Cerebellar nuclear complex (tissue), 1 donor: ENCODE results near the gene SPSB4.

Source experiments
- DNase-seq, 2 experiments: peaks; one replicate each; lab custom pipeline; 2025; lab: John Stamatoyannopoulos, UW

The SPSB4 gene

DNA sequence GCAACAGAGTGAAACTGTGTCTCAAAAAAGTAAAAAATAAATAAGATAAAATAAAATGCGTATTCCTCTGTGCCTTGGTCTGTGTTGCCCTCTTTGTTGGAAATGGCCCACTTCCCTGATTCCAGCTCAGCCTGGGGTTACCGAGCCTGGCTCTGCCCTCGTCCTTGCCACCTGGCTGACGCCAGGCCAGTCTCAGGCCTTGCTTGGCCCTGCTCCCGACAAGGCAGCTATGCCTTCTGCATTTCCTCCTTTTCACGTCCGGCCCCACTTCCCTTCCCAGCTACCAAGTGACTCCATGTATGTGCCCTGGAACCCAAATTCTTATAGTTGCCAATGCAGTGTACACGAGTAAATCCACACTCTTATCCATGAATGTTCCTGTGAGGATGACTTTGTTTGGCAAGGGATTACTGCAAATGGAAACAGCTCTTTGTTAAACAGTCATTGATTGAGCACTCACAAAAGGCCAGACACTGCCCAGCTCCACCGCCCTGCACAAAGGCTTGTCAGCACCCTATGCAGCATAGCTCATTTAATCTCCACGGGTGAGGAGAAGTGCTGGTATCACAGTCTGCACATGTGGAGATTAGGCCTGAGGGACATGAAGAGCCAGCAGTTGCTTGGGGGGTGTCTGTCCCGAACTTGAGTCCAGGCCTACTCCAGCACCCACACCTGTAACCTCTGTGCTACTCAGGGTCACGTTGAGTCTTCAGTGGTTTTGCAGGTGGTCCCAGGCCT is 25.1 kb downstream of the SPSB4 start:
- no peak for DNase-seq

DNA sequence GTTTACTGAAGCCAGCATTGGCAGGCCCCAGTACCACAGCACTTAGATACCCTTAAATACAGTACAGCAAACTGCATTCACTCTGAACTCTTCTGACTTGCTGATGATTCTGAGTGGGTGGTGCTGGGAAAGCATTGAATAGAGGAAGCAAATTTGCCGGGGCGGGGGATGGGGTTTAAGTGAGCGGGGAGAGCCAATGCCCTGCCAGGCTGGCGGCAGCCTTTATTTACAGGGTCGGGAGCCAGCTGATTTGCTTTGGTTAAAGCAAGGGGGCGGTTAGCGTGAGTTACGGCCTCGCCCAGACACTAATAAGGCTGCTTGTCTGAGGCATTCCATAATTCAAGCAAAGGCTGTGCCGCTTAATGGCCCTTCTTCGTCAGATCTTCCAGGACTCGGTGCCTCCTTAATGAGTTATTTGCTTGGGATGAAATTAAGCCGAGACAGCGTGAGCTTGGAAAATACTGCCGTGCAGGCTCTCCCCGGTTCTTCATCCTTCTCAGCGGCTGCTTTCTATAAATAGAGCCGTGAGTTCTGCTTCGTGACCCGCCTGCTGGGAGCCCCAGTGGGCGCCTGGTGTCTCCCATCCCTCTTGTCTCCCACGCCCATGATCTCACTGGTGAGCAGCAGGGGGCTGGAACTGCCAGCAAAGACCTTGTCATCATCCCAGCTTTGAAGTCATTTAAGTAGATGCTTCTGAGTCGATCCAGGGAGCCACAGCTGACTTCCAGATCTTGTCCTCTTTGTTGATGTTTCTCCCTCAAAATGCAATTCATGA is 25.8 kb downstream of the SPSB4 start:
- no peak for DNase-seq

GRCh38 chr3:141077631-141078030 is 26.5 kb downstream of the SPSB4 start:
- DNase-seq, result no peak

- DNase-seq, result no peak
Measured at GRCh38 chr3:141078200-141078599, 27.1 kb downstream of the SPSB4 start.

- DNase-seq, result no peak
Measured at GRCh38 chr3:141080431-141080830, 29.3 kb downstream of the SPSB4 start.

DNA sequence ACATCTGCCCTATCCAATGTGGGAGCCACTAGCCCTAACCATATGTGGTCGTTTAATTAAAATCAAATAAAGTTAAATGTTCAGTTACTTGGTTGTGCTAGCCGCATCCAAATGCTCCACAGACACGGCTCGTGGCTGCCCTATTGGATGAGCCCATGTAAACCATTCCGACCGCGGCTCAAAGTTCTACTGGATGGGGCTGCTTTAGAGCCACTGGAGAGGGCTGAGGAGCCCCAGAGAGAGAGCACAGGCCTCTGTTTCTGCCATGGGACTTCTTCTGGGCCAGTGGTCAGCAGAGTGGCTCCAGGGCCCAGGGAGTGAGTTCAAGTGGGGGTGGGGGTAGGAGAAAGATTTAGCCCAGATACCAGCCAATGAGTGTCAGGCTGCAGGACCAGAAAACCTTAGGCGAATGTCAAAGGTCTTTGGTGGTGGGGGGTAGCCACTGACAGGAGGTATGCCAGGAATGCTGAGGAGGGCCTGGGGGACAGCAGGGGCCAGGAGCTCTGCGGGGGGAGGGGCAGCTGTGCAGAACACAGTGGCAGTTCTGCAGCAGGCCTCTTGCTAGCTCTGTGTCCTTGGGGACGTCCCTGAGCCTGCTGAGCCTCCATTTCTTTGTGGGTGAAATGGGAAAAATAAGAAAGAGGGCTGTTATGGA is 30.1 kb downstream of the SPSB4 start:
- DNase-seq, result no peak

DNA sequence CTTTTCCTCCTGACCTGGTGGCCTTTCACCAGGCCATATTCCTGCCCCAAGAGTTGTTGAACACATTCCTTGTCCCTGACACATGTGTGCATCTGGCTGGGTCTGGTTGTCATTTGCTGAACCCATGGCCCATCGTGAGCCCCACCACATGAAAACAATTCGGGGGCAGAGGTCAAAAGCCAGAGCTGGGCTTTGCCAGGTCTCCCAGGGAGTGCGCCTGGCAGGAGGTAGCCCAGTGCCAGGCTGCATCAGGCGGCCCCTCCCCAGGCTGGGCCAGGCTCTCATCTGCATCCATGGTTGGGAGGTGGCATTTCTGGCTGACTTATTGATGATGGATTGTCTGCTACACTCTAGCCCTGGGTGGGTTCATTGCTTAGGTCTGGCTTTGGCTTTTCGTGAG is 30.9 kb downstream of the SPSB4 start:
- DNase-seq, result no peak

DNA sequence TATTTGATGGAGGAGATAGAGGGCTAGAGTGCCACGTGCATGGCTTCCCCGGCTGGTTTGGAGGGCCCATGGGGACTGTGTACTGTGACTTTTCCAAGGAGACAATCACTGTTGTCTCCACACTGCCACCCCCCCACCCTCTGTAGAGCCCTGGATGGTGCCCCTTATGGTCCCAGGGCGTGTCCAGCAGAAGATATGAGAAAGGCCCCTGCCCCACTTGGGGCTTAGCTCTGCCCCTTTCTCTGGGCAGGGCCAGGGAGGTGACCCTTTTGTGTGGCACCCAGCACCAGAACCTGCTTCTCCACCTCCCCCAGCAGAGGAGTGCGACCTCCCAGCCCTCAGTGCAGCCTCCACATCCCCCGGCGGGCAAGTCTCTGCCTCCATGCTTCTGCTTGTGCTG is 32.1 kb downstream of the SPSB4 start:
- no peak for DNase-seq

GRCh38 chr3:141083836-141084649 is 32.9 kb downstream of the SPSB4 start:
- DNase-seq, result no peak

GRCh38 chr3:141085343-141086070 is 34.4 kb downstream of the SPSB4 start:
- DNase-seq, result no peak

DNA sequence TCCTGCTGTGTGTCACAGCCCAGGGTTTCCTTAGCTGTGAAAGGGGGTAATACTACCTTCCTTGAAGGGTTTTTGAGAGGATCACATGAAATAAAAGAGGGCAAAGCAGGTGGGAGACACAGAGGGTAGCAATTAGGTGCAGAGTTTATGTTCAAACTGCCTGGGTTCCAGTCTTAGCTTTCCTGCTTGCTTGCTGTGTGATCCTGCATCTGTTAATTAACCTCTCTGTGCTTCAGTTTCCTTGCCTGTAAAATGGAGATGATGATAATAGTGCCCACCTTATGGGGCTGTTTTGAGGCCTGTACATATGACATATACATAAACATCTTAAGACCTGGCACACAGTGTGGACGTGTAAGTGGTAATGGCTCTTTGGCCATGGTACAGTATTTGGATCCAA is 35.0 kb downstream of the SPSB4 start:
- DNase-seq, result no peak

DNA sequence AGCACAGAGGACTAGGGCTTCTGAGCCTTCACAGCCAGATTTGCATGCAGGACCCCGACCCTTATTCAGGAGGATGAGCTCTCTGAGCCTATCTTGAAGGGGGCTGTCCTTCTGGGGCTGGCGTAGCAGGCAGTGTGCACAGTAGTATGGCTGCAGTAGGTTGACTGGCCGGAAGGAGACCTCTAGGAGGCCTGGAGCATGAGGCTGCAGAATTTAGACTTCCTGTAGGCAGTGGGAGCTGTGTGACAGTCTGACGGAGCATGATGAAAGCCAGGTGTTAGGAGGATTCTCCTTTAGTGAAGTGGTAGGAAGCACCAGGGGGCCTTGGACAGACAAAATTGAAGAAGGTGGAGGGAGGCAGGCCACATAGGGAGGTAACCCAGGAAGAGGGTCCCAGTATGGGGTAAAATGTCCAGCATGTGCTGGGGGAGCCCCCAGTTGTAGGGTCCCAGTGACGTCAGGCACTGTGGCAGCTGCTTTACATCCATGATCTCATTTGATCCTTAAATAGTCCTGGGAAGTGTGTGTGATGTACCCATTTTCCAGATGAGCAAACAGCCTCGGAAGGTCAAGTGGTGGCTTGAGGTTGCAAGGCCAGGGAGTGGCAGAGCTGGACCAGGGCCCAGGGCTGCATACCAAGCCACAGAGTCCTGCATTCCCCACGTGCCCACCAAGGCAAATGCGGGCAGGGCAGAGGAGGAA is 36.1 kb downstream of the SPSB4 start:
- no peak for DNase-seq

- DNase-seq, result no peak
Measured at GRCh38 chr3:141087778-141088130, 36.6 kb downstream of the SPSB4 start.

- no peak for DNase-seq
Measured at GRCh38 chr3:141089339-141090152, 38.4 kb downstream of the SPSB4 start.

GRCh38 chr3:141091426-141091825 is 40.3 kb downstream of the SPSB4 start:
- DNase-seq, result no peak

DNA sequence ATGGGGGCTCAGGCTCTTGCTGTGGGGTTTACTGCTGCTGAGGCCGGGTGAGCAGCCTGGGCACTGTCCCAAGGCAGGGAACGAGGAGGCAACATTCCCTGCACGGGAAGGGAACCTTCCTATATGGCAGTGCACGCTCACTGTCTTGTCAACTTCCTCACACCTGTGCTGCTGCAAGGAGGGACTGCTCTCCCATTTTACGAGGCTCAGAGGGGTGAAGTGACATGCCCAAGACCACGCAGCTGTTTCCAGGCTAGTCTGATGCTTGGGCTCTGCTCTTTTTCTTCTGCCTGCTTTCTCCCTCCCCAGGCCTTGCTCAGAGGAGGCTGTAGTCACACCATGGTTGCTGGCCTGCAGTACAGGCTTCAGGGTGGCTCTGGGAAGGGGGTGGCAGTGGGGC is 41.5 kb downstream of the SPSB4 start:
- DNase-seq, result no peak

- DNase-seq, result no peak
Measured at GRCh38 chr3:141093397-141093796, 42.2 kb downstream of the SPSB4 start.

DNA sequence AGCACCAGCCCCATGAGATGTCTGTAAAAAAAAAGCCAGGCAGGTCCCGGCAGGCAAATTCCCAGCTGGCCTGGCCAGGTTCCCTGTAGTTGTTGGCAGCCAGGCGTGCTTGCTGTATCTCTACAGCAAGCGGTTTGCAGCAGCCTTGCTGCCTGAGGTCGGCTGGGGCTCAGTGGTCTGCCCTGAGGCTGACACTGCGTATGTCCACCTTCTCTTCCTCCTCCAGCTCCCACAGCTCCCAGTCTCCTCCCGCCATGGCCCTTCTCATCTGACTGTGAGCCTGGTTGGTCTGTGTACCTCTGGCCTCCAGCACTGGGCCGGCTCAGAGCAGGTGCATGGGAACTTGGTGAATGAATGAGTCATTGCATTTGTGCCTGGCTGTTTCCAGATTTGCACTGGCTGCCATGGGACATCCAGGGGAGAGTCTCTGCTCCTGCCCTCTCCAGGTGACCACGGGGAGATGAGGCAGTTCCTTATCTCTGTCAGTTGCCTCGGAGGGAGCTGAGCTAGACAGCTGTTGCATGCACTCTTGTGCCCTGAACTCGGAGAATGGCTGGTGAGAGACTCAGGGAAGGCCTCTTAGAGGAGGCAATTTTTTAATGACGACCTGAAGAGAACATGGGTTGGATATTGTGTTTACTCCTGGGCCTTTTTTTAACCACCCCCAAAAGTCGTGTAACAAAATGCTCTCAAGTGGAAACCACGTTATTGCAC is 43.0 kb downstream of the SPSB4 start:
- no peak for DNase-seq

GRCh38 chr3:141094790-141095545 is 43.8 kb downstream of the SPSB4 start:
- no peak for DNase-seq
